HEK293 (cell line): ENCODE results near the gene PLCL1.

Experiments
- CTCF ChIA-PET: fragments of 350-600 bp; formaldehyde crosslinking; extraction: SDS; loops from one replicate; lab custom pipeline; 2021; ENCODE audit warnings: antibody characterized with exemption; lab: Yijun Ruan, JAX
- POLR2A ChIA-PET: fragments of 300-600 bp; formaldehyde crosslinking; extraction: SDS; loops from one replicate; lab custom pipeline; 2020; ENCODE audit warnings: antibody characterized with exemption, inconsistent platforms; lab: Yijun Ruan, JAX
- H3K27ac ChIP-seq: fragments of 200-500 bp; sonication (Bioruptor generic); 2 replicates; pipeline ENCODE4 v1.5.1; 2014; ENCODE audit warnings: low read depth, low read length, control low read depth, inconsistent platforms; ENCODE audit errors: extremely low read depth
- H3K36me3 ChIP-seq, 2 experiments: fragments of 200-500 bp in 1 of 2; sonication (Bioruptor generic) in 1 of 2; 1 replicate in 1 of 2; 2 replicates in 1 of 2; pipeline ENCODE4 v1.5.1; 2014 to 2017; ENCODE audit warnings: inconsistent platforms in 2 of 2, low read length in 2 of 2; ENCODE audit not compliant: control insufficient read depth in 2 of 2, insufficient read depth in 1 of 2
- H3K4me1 ChIP-seq: fragments of 200-500 bp; sonication (Bioruptor generic); 2 replicates; pipeline ENCODE4 v1.5.1; 2014; ENCODE audit warnings: mild to moderate bottlenecking, low read length, inconsistent platforms; ENCODE audit not compliant: control insufficient read depth, insufficient read depth
- H3K4me3 ChIP-seq: 2 replicates; pipeline ENCODE4 v1.5.1; 2011; ENCODE audit warnings: low read depth, mild to moderate bottlenecking, control low read depth, low read length, moderate library complexity
- H3K9me3 ChIP-seq: fragments of 200-500 bp; sonication (Bioruptor generic); 2 replicates; pipeline ENCODE4 v1.5.1; 2014; ENCODE audit warnings: low read depth, low read length, inconsistent platforms; ENCODE audit not compliant: control insufficient read depth, insufficient read depth
- GLIS2 ChIP-seq: fragments of 450-650 bp; formaldehyde crosslinking; IDR thresholded peaks from 2 replicates; pipeline ENCODE4 v1.5.1; 2016; ENCODE audit warnings: missing biosample characterization, missing genetic modification characterization
- KLF10 ChIP-seq: fragments of 450-650 bp; IDR thresholded peaks from 2 replicates; pipeline ENCODE4 v1.5.1; 2018; ENCODE audit warnings: missing biosample characterization, mild to moderate bottlenecking, missing genetic modification characterization
- SCRT2 ChIP-seq: fragments of 450-650 bp; formaldehyde crosslinking; IDR thresholded peaks from 2 replicates; pipeline ENCODE4 v1.5.1; 2016; ENCODE audit warnings: missing biosample characterization, missing genetic modification characterization
- SP2 ChIP-seq: fragments of 450-650 bp; formaldehyde crosslinking; IDR thresholded peaks from 2 replicates; pipeline ENCODE4 v1.5.1; 2016; ENCODE audit warnings: missing biosample characterization, missing genetic modification characterization
- ZBTB20 ChIP-seq: fragments of 450-650 bp; formaldehyde crosslinking; IDR thresholded peaks from 2 replicates; pipeline ENCODE4 v1.5.1; 2016; ENCODE audit warnings: missing biosample characterization, missing genetic modification characterization
- ZNF121 ChIP-seq: fragments of 450-650 bp; formaldehyde crosslinking; IDR thresholded peaks from 2 replicates; pipeline ENCODE4 v1.5.1; 2016; ENCODE audit warnings: missing biosample characterization, missing genetic modification characterization
- ZNF174 ChIP-seq: fragments of 450-650 bp; formaldehyde crosslinking; IDR thresholded peaks from 2 replicates; pipeline ENCODE4 v1.5.0; 2017; ENCODE audit warnings: missing biosample characterization, mild to moderate bottlenecking, missing genetic modification characterization
- ZNF184 ChIP-seq: fragments of 450-650 bp; IDR thresholded peaks from 2 replicates; pipeline ENCODE4 v1.5.1; 2018; ENCODE audit warnings: missing biosample characterization, mild to moderate bottlenecking, missing genetic modification characterization
- ZNF266 ChIP-seq: fragments of 450-650 bp; formaldehyde crosslinking; IDR thresholded peaks from 2 replicates; pipeline ENCODE4 v1.5.1; 2016; ENCODE audit warnings: missing biosample characterization, missing genetic modification characterization, low read depth
- ZNF404 ChIP-seq: fragments of 450-650 bp; formaldehyde crosslinking; IDR thresholded peaks from 2 replicates; pipeline ENCODE4 v1.5.1; 2017; ENCODE audit warnings: missing biosample characterization, missing genetic modification characterization
- ZNF510 ChIP-seq: fragments of 450-650 bp; formaldehyde crosslinking; IDR thresholded peaks from 2 replicates; pipeline ENCODE4 v1.5.1; 2018; ENCODE audit warnings: mild to moderate bottlenecking, missing genetic modification characterization, missing biosample characterization; ENCODE audit not compliant: insufficient replicate concordance
- ZNF521 ChIP-seq: fragments of 450-650 bp; formaldehyde crosslinking; IDR thresholded peaks from 2 replicates; pipeline ENCODE4 v1.5.1; 2017; ENCODE audit warnings: missing biosample characterization, mild to moderate bottlenecking, missing genetic modification characterization
- ZNF701 ChIP-seq: fragments of 450-650 bp; formaldehyde crosslinking; IDR thresholded peaks from 2 replicates; pipeline ENCODE4 v1.5.1; 2016; ENCODE audit warnings: missing biosample characterization, missing genetic modification characterization
- ZNF707 ChIP-seq: fragments of 450-650 bp; formaldehyde crosslinking; IDR thresholded peaks from 2 replicates; pipeline ENCODE4 v1.5.1; 2016; ENCODE audit warnings: missing biosample characterization, missing genetic modification characterization
- ZNF747 ChIP-seq: fragments of 450-650 bp; formaldehyde crosslinking; IDR thresholded peaks from 2 replicates; pipeline ENCODE4 v1.5.1; 2016; ENCODE audit warnings: missing biosample characterization, missing genetic modification characterization
- TF ChIP-seq, protein P1 (sequence below): fragments of 450-650 bp; formaldehyde crosslinking; IDR thresholded peaks from 2 replicates; pipeline ENCODE4 v1.5.1; 2016; ENCODE audit warnings: missing biosample characterization, missing genetic modification characterization, borderline replicate concordance
- TF ChIP-seq, protein P2 (sequence below): fragments of 450-650 bp; IDR thresholded peaks from 2 replicates; pipeline ENCODE4 v1.5.1; 2018; ENCODE audit warnings: missing biosample characterization, missing genetic modification characterization
- TF ChIP-seq, protein P3 (sequence below): fragments of 450-650 bp; IDR thresholded peaks from 2 replicates; pipeline ENCODE4 v1.5.1; 2018; ENCODE audit warnings: missing biosample characterization, mild to moderate bottlenecking, missing genetic modification characterization
- TF ChIP-seq, protein P4 (sequence below): fragments of 450-650 bp; formaldehyde crosslinking; IDR thresholded peaks from 2 replicates; pipeline ENCODE4 v1.5.1; 2016; ENCODE audit warnings: missing biosample characterization, missing genetic modification characterization

Gene PLCL1

DNA sequence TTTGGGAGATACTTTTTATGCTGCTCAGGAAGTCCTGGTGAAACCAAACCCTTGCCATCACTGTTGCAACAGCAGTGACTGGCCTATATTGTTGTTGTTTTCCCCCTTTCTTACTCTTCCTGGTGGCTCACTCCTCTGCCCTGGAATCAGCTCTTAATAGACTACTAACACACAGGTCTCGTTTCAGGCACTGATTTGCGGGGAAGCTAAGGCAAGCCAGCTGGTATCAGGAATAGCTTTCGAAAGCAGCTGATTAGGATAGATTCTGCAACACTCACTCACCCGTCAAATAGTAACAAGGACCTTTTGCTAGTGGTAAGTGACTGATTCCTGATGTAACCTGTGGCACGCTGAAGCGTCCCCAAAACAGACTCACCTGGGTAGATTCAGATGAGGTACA is 360.4 kb downstream of the PLCL1 start:
- no peaks in the 10 kb centered on the region for H3K9me3 ChIP-seq
- TF ChIP-seq ZNF521 (tag by site-specific recombination): no peak
- no peak for TF ChIP-seq GLIS2 (tag by site-specific recombination)
- TF ChIP-seq ZNF184 (tag by site-specific recombination): no peak
- TF ChIP-seq ZNF707: no peak
- TF ChIP-seq, all 188 proteins: peak for 0
- POLR2A ChIA-PET: no interaction called here
- no peaks in the 10 kb centered on the region for H3K36me3 ChIP-seq
- no peak overlapping the region for H3K4me3 ChIP-seq
- CTCF ChIA-PET: no interaction called here
- H3K27ac ChIP-seq: no peak overlapping the region
- no peaks in the 10 kb centered on the region for H3K4me1 ChIP-seq

DNA sequence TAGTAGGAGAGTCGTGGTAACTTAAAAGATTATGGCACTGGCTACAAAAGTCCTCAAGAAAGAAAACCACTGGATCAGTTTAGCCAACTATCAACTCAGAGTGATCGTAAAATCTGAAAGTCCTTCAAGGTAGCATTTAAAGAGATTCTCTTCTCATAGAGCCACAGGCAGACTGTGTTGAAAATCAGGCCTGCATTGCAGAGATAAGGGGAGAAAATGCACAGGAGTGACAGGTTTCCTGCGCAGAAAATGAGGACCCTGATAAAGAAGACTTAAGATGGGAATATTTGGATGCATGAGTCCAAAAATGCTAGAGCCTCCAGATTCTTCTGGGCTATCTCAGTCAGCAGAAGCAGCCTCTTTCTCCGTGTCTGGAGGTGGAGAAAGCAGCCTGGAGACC is 360.9 kb downstream of the PLCL1 start:
- TF ChIP-seq SP2 (tag by site-specific recombination) (no peak), ZNF707 (no peak), ZNF121 (no peak), ZNF747 (tag by site-specific recombination) (no peak), ZBTB20 (tag by site-specific recombination) (no peak), ZNF701 (no peak), ZNF404 (tag by site-specific recombination) (no peak), SCRT2 (tag by site-specific recombination) (no peak), ZNF266 (no peak), KLF10 (no peak), ZNF174 (no peak), ZNF510 (no peak)
- TF ChIP-seq, protein P1, sequence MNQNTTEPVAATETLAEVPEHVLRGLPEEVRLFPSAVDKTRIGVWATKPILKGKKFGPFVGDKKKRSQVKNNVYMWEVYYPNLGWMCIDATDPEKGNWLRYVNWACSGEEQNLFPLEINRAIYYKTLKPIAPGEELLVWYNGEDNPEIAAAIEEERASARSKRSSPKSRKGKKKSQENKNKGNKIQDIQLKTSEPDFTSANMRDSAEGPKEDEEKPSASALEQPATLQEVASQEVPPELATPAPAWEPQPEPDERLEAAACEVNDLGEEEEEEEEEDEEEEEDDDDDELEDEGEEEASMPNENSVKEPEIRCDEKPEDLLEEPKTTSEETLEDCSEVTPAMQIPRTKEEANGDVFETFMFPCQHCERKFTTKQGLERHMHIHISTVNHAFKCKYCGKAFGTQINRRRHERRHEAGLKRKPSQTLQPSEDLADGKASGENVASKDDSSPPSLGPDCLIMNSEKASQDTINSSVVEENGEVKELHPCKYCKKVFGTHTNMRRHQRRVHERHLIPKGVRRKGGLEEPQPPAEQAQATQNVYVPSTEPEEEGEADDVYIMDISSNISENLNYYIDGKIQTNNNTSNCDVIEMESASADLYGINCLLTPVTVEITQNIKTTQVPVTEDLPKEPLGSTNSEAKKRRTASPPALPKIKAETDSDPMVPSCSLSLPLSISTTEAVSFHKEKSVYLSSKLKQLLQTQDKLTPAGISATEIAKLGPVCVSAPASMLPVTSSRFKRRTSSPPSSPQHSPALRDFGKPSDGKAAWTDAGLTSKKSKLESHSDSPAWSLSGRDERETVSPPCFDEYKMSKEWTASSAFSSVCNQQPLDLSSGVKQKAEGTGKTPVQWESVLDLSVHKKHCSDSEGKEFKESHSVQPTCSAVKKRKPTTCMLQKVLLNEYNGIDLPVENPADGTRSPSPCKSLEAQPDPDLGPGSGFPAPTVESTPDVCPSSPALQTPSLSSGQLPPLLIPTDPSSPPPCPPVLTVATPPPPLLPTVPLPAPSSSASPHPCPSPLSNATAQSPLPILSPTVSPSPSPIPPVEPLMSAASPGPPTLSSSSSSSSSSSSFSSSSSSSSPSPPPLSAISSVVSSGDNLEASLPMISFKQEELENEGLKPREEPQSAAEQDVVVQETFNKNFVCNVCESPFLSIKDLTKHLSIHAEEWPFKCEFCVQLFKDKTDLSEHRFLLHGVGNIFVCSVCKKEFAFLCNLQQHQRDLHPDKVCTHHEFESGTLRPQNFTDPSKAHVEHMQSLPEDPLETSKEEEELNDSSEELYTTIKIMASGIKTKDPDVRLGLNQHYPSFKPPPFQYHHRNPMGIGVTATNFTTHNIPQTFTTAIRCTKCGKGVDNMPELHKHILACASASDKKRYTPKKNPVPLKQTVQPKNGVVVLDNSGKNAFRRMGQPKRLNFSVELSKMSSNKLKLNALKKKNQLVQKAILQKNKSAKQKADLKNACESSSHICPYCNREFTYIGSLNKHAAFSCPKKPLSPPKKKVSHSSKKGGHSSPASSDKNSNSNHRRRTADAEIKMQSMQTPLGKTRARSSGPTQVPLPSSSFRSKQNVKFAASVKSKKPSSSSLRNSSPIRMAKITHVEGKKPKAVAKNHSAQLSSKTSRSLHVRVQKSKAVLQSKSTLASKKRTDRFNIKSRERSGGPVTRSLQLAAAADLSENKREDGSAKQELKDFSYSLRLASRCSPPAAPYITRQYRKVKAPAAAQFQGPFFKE (tag by site-specific recombination): no peak
- TF ChIP-seq, protein P2, sequence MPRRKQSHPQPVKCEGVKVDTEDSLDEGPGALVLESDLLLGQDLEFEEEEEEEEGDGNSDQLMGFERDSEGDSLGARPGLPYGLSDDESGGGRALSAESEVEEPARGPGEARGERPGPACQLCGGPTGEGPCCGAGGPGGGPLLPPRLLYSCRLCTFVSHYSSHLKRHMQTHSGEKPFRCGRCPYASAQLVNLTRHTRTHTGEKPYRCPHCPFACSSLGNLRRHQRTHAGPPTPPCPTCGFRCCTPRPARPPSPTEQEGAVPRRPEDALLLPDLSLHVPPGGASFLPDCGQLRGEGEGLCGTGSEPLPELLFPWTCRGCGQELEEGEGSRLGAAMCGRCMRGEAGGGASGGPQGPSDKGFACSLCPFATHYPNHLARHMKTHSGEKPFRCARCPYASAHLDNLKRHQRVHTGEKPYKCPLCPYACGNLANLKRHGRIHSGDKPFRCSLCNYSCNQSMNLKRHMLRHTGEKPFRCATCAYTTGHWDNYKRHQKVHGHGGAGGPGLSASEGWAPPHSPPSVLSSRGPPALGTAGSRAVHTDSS (tag by site-specific recombination): no peak
- TF ChIP-seq, protein P3, sequence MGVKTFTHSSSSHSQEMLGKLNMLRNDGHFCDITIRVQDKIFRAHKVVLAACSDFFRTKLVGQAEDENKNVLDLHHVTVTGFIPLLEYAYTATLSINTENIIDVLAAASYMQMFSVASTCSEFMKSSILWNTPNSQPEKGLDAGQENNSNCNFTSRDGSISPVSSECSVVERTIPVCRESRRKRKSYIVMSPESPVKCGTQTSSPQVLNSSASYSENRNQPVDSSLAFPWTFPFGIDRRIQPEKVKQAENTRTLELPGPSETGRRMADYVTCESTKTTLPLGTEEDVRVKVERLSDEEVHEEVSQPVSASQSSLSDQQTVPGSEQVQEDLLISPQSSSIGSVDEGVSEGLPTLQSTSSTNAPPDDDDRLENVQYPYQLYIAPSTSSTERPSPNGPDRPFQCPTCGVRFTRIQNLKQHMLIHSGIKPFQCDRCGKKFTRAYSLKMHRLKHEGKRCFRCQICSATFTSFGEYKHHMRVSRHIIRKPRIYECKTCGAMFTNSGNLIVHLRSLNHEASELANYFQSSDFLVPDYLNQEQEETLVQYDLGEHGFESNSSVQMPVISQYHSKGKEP (tag by site-specific recombination): no peak
- TF ChIP-seq, protein P4, sequence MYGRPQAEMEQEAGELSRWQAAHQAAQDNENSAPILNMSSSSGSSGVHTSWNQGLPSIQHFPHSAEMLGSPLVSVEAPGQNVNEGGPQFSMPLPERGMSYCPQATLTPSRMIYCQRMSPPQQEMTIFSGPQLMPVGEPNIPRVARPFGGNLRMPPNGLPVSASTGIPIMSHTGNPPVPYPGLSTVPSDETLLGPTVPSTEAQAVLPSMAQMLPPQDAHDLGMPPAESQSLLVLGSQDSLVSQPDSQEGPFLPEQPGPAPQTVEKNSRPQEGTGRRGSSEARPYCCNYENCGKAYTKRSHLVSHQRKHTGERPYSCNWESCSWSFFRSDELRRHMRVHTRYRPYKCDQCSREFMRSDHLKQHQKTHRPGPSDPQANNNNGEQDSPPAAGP (tag by site-specific recombination): no peak
- CTCF ChIA-PET: no interaction called here
- H3K36me3 ChIP-seq: no peaks in the 10 kb centered on the region
- POLR2A ChIA-PET: no interaction called here
- H3K4me3 ChIP-seq: no peak overlapping the region
- no peaks in the 10 kb centered on the region for H3K9me3 ChIP-seq
- no peaks in the 10 kb centered on the region for H3K4me1 ChIP-seq
- no peak overlapping the region for H3K27ac ChIP-seq
